ENCODE data around the gene ABITRAM.

DNA sequence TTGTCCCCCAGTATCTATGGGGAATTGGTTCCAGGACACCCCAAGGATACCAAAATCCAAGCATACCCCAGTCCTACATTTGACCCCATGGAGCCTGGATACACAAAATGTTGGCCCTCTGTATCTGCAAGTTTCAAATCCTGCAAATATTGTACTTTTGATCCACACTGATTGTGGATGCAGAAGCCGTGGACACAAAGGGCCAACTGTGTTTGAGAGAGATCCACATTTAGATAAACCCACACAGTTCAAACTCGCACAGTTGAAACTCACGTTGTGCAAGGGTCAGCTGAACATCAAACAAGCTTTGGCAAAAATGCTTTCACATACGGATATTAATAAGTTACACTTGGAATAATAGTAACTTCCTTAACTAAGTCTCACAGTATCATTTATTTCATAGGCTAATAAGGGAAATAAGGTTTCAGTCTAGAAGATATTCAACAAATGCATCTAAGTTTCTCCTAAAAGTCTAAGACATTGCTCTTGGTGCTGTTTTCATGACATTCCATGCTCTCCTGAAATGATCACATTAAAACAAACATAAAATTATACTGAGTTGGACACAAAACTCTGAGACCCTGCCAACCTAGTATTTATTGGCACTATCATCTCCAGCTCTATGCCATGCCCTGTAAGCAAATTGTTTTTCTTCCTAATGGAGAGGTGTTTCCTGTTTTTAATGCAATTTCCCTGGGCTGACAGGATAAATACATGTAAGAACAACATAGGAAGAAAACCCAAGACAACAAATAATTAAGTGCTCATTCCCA lies 39.8 kb upstream of the ABITRAM start:
- TF ChIP-seq POLR2A (IDR thresholded peaks at IDR 0.05): no peak
- TF ChIP-seq, protein P1, sequence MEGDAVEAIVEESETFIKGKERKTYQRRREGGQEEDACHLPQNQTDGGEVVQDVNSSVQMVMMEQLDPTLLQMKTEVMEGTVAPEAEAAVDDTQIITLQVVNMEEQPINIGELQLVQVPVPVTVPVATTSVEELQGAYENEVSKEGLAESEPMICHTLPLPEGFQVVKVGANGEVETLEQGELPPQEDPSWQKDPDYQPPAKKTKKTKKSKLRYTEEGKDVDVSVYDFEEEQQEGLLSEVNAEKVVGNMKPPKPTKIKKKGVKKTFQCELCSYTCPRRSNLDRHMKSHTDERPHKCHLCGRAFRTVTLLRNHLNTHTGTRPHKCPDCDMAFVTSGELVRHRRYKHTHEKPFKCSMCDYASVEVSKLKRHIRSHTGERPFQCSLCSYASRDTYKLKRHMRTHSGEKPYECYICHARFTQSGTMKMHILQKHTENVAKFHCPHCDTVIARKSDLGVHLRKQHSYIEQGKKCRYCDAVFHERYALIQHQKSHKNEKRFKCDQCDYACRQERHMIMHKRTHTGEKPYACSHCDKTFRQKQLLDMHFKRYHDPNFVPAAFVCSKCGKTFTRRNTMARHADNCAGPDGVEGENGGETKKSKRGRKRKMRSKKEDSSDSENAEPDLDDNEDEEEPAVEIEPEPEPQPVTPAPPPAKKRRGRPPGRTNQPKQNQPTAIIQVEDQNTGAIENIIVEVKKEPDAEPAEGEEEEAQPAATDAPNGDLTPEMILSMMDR (IDR thresholded peaks at IDR 0.05): no peak
